Stomach (tissue), 19 donors: ENCODE results near the gene EN1. TPM values are rescaled to one million over a fixed set of nuclear protein-coding genes. Genes with fewer than 3 reads are reported as not detected.

Source experiments
- DNase-seq, 2 donors: peaks; one replicate each; pipeline versions ENCODE4 v3.0.0 to v3.0.0-alpha.2; 2013 to 2019
- H3K27ac ChIP-seq, 5 donors: fragments of 200-600 bp in 4 of 5; sonication (generic) in 4 of 5; one replicate each; pipeline ENCODE4 v1.5.1; 2013 to 2019; ENCODE audit warnings: mild to moderate bottlenecking in 1 of 5, moderate library complexity in 1 of 5
- H3K27me3 ChIP-seq, 3 donors: fragments of 200-600 bp; sonication (generic); one replicate each; pipeline ENCODE4 v1.5.1; 2017 to 2019; ENCODE audit warnings: mixed run types in 1 of 3
- H3K36me3 ChIP-seq, 4 donors: fragments of 200-600 bp; sonication (generic); 1 replicate in 3 of 4; 2 replicates in 1 of 4; pipeline ENCODE4 v1.5.1; 2016 to 2019
- H3K4me1 ChIP-seq, 4 donors: fragments of 200-600 bp; sonication (generic); one replicate each; pipeline ENCODE4 v1.5.1; 2016 to 2019
- H3K4me3 ChIP-seq, 4 donors: fragments of 200-600 bp; sonication (generic) in 3 of 4; one replicate each; pipeline ENCODE4 v1.5.1; 2016 to 2019; ENCODE audit warnings: mild to moderate bottlenecking in 1 of 4
- H3K9me3 ChIP-seq, 4 donors: fragments of 200-600 bp; sonication (generic); one replicate each; pipeline ENCODE4 v1.5.1; 2016 to 2019
- CTCF ChIP-seq, 7 experiments: fragments of 450-650 bp in 4 of 7; fragments of 200-600 bp in 3 of 7; sonication (generic) in 3 of 7; IDR thresholded peaks; one replicate each; pipeline ENCODE4 v1.5.1; 2016 to 2019; ENCODE audit warnings: antibody characterized with exemption in 7 of 7, control low read depth in 2 of 7, mild to moderate bottlenecking in 1 of 7
- EP300 ChIP-seq: sonication (generic); formaldehyde crosslinking; IDR thresholded peaks from one replicate; pipeline ENCODE4 v1.6.1; 2017; ENCODE audit warnings: antibody characterized with exemption
- POLR2A ChIP-seq, 4 donors: fragments of 450-650 bp; IDR thresholded peaks; one replicate each; pipeline ENCODE4 v1.6.1; 2016; ENCODE audit warnings: antibody characterized with exemption in 4 of 4, control low read depth in 2 of 4, mild to moderate bottlenecking in 1 of 4, moderate library complexity in 1 of 4
- POLR2AphosphoS5 ChIP-seq, 3 donors: sonication (generic); formaldehyde crosslinking; IDR thresholded peaks; one replicate each; pipeline ENCODE4 v1.6.1; 2016; ENCODE audit warnings: antibody characterized with exemption in 3 of 3
- WGBS, 5 donors: extraction: QIAGEN DNeasy Blood & Tissue Kit in 3 of 5; methylation state at CpG; one replicate each; pipeline versions ENCODE4 v1.1.5 to v1.1.7; 2013 to 2018; 5-methylcytosine and 5-hydroxymethylcytosine counted together
- intact Hi-C: fragments of 100-400 bp; cut with DNase I; formaldehyde crosslinking; loops from one replicate; pipeline ENCODE4 v1.15.1; 2023; ENCODE audit warnings: low total_unique reads
- long read RNA-seq, 10 donors: transcript quantifications; one replicate each; lab custom pipeline, GENCODE V29; 2026
- polyA plus RNA-seq, 3 donors: library from polyadenylated mRNA; stranded (reverse); fragments of 200-250 nt; gene quantifications; one replicate each; pipeline ENCODE4 v1.2.3, GENCODE V29; 2013
- total RNA-seq, 5 donors: library from RNA; depleted of rRNA; stranded (reverse); fragments of >200 nt; gene quantifications; one replicate each; pipeline versions ENCODE4 v1.1.0 to v1.2.3, GENCODE V29; 2014 to 2016
- donor health status: healthy with polysubstance abuse.
- donor health status: Bipolar disorder and iron deficiency.
- donor health status: healthy.

EN1 gene
- not detected for total RNA-seq
- polyA plus RNA-seq, result not detected
- long read RNA-seq, donor 1, result 0 reads
- long read RNA-seq, donor 2, result 0 reads
- long read RNA-seq, donor 3, result 0 reads
- long read RNA-seq, donor 4, result 0 reads
- long read RNA-seq, donor 5, result 0 reads
- long read RNA-seq, donor 6, result 0 reads
- long read RNA-seq, donor 7, partial matches to known transcripts, result 0 of 1 reads
- long read RNA-seq, donor 7, other reads (novel, unspliced or antisense), result 0 of 1 reads
- long read RNA-seq, donor 8, result 0 reads
- long read RNA-seq, donor 9, result 0 reads
- long read RNA-seq, donor 10, result 0 reads

- H3K27me3 ChIP-seq, result peaks cover 73 to 100% (median 99%) of the 10 kb centered on the region in 3 donors
- H3K27ac ChIP-seq, result no peak within 1 kb of the TSS
- intact Hi-C loops, result no loop called here
- no peak for TF ChIP-seq EP300
- no peak for TF ChIP-seq CTCF (IDR thresholded peaks at IDR 0.05)
- no peak for TF ChIP-seq POLR2A (IDR thresholded peaks at IDR 0.05)
- no peak for TF ChIP-seq POLR2AphosphoS5 (IDR thresholded peaks at IDR 0.05)
- no peak for DNase-seq
- H3K9me3 ChIP-seq, result no peaks in the 10 kb centered on the region
- H3K4me3 ChIP-seq, result peak within 1 kb of the TSS; percentile 31 to 46 (median 36)
- H3K4me1 ChIP-seq, result peaks cover 38 to 67% (median 50%) of the 10 kb centered on the region in 4 donors
- no peaks in the 10 kb centered on the region for H3K36me3 ChIP-seq
- WGBS, 5 donors, result 3 to 4% (median 4%) methylated on average over 33 to 64 of the region's 64 CpGs
Observed at GRCh38 chr2:118846953-118847761, at the start of gene EN1. TSS of gene EN1 (minus strand) at chr2:118847648. CDS start at chr2:118847167, 481 bp downstream.

GRCh38 chr2:118893100-118893499 is 45.7 kb upstream of the EN1 start:
- intact Hi-C loops, result no loop called here
- Histone ChIP-seq H3K9me3 (peaks cover 2 to 18% (median 17%) of the 10 kb centered on the region in 4 donors), H3K4me1 (no peaks in the 10 kb centered on the region), H3K4me3 (no peak overlapping the region), H3K27me3 (peaks cover 0 to 6% (median 0%) of the 10 kb centered on the region in 3 donors), H3K27ac (no peak overlapping the region), H3K36me3 (no peaks in the 10 kb centered on the region)
- DNase-seq, result peak in 1 of 2 donors; percentile 33
- no peak for TF ChIP-seq EP300
- no peak for TF ChIP-seq POLR2AphosphoS5 (IDR thresholded peaks at IDR 0.05)
- no peak for TF ChIP-seq CTCF (IDR thresholded peaks at IDR 0.05)
- no peak for TF ChIP-seq POLR2A (IDR thresholded peaks at IDR 0.05)
- WGBS, 5 donors, result 79 to 91% (median 88%) methylated on average over 3 of the region's 3 CpGs

- no peaks in the 10 kb centered on the region for H3K4me1 ChIP-seq
- WGBS, 5 donors, result 64 to 85% (median 72%) methylated on average over 1 of the region's 1 CpG
- intact Hi-C loops, result loop anchor here (10.0 kb wide), 1 partner anchor 405 kb away; no protein-coding TSS in a partner anchor
- peaks cover 0 to 6% (median 0%) of the 10 kb centered on the region in 3 donors for H3K27me3 ChIP-seq
- H3K36me3 ChIP-seq, result no peaks in the 10 kb centered on the region
- H3K27ac ChIP-seq, result no peak overlapping the region
- TF ChIP-seq CTCF (IDR thresholded peaks at IDR 0.05) (no peak), POLR2AphosphoS5 (IDR thresholded peaks at IDR 0.05) (no peak), EP300 (no peak), POLR2A (IDR thresholded peaks at IDR 0.05) (no peak)
- H3K4me3 ChIP-seq, result no peak overlapping the region
- DNase-seq, result no peak
- peaks cover 2 to 18% (median 17%) of the 10 kb centered on the region in 4 donors for H3K9me3 ChIP-seq
Observed at GRCh38 chr2:118889995-118890394, 42.5 kb upstream of the EN1 start.

- Histone ChIP-seq H3K27ac (no peak overlapping the region), H3K4me3 (no peak overlapping the region), H3K9me3 (peaks cover 0 to under 1% (median 0%) of the 10 kb centered on the region in 4 donors), H3K27me3 (peaks cover 0 to 34% (median 11%) of the 10 kb centered on the region in 3 donors), H3K4me1 (peaks cover 0 to 8% (median 3%) of the 10 kb centered on the region in 4 donors), H3K36me3 (no peaks in the 10 kb centered on the region)
- no peak for DNase-seq
- TF ChIP-seq POLR2AphosphoS5 (IDR thresholded peaks at IDR 0.05) (no peak), EP300 (no peak), CTCF (IDR thresholded peaks at IDR 0.05) (no peak)
- intact Hi-C loops, result loop anchor here (10.0 kb wide), 1 partner anchor 411 kb away; no protein-coding TSS in a partner anchor
- 73 to 97% (median 90%) methylated on average over 4 of the region's 4 CpGs for WGBS, 5 donors
Observed at GRCh38 chr2:118883792-118884191, 36.3 kb upstream of the EN1 start.
